GM19043 (cell line): ENCODE measurements around the gene TPM4.

Source experiments
- ATAC-seq: cut with Tn5 transposase; IDR thresholded peaks from one replicate; pipeline ENCODE4 v1.9.1; 2021; ENCODE audit warnings: low read depth; ENCODE audit not compliant: unreplicated experiment

The TPM4 gene

DNA sequence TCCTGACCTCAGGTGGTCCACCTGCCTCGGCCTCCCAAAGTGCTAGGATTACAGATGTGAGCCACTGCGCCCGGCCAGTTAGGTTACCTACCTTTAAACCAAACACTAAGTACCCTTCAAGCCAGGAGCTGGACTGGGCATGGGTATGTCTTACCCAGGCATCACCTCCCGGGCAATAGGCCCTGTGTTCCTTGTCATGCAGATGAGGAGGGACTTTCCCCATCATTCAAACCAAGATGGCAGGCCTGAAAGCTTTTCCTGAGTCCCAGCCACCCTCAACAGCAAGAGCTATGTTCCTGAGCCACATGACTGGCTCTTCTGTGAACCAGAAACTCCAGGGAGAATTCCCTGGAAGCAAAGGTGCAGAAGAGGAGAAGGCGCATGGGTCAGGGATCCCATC, 44.8 kb downstream of the TPM4 start:
- ATAC-seq: no peak

DNA sequence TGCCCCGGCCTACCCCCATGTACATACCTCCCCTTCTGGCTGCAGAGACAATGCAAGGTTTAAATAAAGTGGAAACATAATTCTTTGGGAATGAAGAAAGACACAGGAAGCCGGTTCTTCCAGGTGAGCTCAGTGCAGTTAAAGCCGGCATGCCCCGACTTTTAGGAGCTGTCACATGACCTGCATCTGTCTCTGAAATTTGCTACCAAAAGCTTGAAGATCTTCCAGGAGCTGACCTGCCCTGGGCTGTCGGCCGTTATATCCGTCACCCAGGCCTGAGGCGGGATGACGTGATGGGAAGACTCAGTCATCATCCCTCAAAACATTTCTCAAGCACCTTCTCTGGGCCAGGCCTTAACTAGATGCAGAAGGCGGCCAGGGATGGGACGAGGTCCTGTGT, 45.7 kb downstream of the TPM4 start:
- ATAC-seq: no peak

DNA sequence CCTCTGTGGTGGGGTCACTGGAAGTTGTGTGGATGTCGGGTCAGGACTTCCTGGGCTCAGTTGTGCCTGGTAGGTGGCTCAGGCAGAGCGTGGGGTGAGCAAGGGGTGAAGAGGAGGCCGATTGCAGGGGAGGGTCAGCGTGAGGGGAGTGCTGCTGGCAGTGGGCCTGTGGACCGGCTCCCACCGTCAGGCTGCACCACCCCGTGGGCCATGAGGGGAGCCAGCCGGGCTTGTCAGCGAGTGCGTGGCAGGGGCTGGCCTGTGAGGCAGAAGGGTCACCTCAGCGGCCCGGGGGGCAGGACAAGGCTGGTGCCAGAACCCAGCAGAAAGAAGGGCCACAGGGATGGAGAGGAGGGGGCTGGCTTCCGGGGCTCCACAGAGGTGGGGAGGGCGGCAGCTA, 48.7 kb downstream of the TPM4 start:
- no peak for ATAC-seq

DNA sequence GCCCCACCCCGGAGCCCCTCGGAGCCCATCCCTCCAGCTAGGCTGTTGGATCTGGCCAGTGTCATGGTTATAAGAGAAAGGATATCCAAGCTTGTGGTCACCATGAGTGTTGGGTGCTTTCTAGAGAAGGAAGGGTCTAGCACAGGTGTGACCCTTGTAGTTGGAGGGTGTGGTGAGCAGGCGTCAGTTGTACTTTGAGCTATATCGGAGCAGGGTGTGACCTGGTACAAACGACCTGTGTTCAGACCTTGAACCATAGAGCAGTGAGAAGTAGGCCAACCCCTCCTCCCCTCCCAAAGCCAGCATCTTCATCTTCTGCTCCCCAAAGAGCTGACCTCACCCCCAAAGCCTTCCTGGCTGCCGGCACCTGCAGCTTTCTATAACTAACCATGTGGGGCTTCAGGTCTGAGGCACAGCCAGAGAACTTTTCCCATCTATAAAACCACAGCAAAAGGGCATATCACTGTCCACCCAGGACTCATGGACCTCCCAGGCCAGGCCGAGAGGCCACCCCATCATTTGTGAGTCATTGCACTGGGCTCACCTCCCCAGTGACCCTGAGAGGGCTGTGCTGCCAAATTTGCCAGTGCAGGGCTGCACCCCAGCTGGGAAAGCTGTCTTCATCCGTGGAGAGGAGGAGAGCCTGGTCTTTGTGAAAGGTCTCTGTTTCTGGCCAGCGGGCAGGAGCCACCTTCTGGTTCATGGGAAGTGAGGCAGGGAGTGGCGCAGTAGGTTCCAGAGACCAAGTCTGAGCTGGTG, 49.6 kb downstream of the TPM4 start:
- ATAC-seq: no peak

DNA sequence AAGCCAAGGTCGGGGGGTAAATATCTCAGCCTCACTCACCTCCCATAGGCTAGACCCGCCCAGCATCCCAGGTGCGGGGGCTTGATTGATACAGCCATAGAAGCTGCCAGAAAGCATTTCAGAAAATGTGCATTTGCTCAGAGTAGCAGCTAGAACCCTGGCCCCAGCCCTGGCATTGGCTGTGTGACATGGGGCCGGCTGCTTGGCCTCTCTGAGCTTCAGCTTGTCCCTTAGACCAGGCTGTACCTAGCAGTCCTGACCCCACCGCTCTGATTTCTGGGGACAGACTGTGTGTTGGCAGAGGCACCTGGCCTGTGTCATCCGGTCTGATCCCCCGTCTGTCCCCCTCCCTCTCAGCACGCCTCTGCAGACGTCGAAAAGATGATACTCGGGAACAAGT, 50.8 kb downstream of the TPM4 start:
- no peak for ATAC-seq

DNA sequence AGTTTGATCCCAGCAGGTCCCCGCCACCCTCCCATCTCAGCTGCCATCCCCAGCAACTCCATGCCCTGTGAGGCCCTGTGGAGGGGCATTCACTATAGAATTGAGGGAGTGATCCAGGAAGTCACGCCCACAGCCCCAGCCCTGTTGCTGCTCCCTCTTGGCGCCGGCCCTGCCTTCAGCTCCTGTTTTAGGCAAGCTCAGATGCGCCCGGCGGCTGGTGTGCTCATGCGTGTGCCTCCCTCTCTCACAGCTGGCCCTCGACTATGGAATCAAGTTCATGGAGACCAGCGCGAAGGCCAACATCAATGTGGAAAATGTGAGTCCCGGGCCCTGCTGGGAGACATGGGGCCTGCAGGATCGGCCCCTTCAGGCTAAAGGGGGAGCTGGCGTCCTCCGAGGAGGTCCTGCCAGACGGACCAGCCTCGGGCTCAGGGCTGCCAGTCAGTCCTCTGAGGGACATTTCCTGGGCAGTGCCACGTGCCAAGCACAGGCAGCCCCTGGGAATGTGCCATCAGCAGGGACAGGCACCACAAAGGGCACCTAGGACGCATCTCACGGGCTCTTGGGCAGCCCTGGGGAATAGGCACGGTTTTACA, 51.6 kb downstream of the TPM4 start:
- no peak for ATAC-seq

DNA sequence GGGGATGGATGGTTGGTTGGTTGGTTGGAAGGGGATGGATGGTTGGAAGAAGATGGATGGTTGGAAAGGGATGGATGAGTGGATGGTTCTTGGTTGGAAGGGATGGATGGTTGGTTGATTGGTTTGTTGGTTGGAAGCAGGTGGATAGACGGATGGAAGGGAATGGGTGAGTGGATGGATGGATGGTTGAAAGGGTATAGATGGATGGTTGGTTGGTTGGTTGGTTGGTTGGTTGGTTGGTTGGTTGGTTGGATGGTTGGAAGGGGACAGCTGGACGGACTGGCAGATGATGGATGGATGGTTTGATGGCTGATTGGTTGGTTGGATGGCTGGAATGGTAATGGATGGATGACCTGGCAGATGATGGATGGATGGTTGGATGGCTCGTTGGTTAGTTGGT, 55.4 kb downstream of the TPM4 start:
- ATAC-seq: no peak

DNA sequence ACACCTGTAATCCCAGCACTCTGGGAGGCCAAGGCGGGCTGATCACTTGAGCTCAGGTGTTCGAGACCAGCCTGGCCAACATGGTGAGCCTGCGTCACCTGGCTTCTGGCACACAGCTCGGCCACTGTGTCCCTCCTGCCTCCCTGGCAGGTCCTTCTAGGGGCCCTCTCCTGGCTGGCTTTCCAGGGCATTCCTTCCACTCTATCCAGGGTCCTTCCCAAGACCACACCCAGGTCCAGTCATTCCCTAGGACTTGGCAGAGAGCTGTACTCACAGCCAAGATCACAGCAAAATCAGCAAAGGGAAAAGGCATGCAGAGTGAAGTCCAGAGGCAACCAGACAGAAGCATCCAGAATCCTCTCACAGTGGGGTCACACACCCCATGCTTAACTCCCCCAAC, 57.5 kb downstream of the TPM4 start:
- ATAC-seq: no peak

DNA sequence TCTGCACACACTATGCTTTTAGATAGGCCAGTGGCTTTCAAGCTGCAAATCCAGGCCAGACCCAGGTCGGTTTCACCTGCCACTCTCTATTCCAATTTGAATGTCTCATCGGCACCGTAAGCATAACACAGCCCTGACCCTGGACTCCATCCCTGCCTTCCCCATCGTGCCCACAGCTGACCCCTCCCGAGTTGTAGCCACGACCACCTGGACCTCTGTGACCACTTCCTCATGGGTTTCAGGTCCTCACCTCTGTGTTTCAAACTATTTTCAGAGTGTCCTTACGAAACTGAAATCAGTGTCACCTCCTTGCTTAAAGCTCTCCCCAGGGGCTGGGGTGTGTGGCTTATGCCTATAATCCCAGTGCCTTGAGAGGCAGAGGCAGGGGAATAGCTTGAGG, 58.2 kb downstream of the TPM4 start:
- ATAC-seq: no peak

DNA sequence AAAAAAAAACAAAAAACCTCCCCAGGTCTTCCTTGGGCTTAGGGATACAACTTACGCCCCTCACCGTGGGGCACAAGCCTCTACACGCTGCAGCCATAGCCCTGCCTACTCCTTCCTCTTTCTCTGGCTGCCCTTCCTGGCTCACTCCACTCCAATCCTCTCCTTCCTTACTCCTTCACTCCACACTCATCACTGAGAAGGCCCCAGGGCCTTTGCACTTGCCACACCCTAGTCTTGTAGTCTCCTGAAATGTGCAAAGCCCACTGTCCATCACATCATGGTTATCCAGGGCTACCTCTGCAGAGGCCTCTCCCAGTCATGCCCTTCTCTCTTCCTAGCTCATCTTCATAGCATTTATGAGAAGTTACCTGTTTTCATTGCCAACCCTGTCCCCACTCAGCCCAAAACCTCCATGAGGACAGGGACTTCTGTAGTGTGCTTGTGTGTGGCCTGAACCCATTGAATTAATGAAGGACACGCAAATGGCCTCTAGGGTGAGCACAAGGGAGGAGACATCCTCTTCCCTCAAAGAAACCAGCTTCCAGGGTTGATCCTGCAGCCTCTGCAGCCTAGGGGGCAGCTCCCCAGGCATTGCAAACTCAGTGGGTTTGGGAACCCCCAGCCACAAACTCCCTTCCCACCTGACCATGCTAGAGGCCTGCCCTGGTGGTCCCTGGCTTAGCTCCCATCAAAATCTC, 59.3 kb downstream of the TPM4 start:
- ATAC-seq: no peak

DNA sequence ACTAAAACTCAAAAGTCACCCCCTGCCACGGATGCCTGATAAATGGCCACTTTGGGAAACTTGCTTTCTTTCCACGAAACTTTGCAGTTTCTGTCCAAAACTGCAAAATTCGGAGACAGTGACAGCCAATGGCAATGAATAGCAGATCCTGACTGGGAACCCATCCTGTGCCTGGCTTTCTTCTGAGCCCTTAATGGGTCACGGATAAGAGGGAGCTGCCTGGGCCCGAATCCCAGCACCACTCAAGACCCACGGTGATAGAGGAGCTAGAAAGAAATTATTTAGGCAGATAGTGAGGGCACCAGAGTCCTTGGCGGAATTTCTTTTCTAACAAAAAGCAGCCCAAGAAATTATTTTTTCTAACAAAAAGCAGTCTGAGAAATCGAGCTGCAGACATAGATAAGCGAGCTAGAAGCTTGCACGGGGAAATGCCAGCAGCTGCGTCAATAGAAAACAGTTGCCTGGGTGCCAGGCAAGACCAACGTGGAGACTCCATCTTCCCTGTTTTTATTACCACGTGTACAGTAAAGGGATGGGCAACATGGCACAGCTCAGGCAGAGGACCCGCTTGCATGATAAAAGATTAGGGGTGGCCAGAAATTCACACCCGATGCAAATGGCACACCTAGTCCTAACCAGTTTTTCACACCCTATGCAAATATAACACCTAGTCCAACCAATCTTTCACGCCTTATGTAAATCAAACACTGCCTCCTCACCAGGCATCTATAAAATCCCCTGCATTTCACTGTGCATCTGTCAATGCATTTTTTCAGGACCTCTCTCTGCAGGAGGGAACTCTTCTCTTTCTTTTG, 60.1 kb downstream of the TPM4 start:
- no peak for ATAC-seq

DNA sequence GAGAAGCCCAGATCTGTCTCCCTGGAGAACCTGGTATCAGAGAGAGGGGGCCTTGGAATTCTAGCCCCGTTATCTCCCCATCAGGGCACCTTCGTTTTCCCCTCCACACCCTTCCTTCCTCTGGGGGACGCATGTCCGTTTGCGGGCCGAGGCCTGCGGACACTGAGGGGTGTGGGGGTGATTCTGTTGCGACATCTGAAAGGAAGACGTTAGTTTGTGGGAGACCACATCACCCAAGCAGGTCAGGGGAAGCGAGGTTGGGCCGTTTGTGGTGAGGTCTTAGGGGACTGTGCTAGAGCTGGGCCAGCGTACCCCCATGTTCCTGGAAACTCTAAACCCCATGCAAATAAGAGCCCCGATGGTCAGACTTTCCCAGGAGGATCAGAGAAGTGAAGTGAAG, 63.5 kb downstream of the TPM4 start:
- no peak for ATAC-seq

DNA sequence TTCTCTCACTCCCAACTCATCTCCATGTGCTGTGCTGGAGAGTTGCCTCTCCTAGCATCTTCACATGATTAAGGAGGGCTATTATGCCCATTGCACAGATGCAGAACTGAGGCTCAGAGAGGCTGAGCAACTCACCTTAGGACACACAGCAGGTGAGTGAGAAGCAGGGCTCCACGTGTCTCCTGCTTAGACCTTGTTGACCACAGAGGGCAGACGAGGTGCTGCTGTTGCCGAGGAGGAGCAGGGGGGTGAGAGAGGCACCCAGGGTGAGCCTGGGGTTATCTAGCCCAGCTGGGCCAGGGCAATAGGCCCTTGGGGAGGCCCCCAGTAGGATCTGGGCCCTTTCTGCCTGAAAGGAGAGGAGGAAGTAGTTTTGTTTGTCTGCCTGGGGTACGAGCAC, 64.7 kb downstream of the TPM4 start:
- no peak for ATAC-seq

DNA sequence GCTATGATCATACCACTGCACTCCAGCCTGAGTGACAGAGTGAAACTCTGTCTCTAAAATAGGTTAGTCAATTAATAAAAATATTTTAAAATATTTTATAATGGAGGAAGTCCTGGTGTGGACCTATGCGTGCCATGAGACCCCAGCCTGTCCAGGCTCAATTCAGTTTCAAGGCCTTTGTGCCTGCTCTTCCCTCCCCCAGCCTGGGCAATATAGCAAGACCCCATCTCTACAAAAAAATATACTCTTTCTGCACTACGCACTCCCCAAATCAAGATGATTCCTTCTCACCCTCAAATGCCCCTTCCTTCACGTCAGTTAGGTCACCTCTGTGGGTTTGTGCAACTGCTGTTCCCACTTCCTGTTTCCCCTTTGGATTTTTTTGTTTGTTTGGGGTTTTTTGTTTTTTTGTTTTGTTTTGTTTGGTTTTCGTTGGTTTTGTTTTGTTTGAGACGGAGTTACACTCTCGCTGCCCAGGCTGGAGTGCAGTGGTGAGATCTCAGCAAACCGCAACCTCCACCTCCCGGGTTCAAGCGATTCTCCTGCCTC, 65.8 kb downstream of the TPM4 start:
- no peak for ATAC-seq

DNA sequence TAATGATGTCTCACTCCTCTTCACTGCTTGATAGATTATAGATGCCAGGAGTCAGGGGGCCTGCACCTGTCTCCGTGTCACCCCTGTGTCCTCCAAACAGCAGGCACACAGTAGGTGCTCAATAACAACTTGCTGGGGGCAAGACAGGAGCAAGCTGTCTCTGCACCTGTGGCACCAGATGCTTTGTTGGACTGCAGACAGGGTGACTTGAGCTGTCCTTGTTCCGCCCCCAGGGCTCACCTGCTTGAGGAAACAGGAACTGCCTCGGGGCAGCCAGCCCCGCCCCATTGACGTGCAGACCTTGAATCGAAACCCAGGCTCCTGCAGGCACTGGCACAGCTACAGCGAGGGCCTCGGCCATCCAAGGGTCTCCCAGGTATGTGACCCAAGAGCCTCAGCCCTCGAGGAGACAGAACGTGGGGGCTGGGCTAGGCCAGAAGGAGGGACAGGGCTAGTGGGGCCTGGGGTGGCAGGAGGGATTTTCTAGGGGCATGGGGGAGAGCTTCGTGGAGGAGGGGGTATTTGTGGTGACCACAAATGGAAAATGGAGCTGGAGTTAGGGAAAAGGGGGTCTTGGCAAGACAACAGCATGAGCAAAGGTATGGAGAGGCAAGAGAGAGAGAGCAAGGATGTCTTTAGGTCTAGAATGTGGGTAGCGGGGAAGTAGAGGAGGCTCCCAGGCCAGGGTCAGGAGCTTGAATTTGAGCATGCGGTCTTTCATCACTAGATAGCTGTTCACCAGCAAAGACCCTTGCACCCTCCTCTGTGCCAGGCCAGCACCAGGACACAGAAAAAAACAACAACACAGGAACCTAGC, 67.3 kb downstream of the TPM4 start, which contains the start of gene HSH2D:
Gene HSH2D, plus strand, starts transcription at position 287 of the 817 bp plus-strand sequence. CDS start 5,066 bp downstream, outside the sequence.
- ATAC-seq: peak; percentile 54

DNA sequence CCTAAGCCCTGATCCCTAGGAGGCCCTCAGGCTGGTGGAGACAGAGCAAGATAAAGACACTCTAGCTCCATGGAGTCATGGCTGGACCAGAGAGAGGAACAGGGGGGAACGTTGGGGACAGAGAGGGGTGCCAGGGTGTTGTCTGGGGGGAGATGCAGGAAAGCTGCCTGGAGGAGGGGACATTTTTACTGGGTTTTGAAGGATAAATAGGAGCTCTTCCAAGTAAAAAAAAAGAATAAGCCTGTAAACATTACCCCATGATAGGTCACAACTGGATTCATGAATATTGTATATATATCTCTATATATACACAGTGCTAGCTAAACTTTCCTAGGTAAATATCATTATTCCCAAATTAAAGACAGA, 67.9 kb downstream of the TPM4 start:
- ATAC-seq: no peak

DNA sequence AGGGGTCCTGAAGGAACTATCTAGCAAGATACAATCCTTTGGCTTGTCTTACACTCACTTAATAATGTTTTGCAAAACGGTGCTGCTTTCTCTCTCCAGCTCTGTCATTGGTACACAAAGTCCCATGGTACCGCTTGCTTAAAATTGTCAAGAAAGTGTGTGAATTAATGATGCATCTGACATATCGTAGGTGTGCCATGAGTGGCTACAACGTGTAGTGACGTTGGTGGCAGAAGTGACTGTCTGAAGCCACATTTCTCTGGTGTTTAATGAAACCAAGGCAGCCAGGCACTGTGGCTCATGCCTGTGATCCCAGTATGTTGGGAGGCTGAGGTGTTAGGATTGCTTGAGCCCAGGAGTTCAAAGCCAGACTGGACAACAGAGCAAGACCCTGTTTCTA, 69.8 kb downstream of the TPM4 start:
- no peak for ATAC-seq

DNA sequence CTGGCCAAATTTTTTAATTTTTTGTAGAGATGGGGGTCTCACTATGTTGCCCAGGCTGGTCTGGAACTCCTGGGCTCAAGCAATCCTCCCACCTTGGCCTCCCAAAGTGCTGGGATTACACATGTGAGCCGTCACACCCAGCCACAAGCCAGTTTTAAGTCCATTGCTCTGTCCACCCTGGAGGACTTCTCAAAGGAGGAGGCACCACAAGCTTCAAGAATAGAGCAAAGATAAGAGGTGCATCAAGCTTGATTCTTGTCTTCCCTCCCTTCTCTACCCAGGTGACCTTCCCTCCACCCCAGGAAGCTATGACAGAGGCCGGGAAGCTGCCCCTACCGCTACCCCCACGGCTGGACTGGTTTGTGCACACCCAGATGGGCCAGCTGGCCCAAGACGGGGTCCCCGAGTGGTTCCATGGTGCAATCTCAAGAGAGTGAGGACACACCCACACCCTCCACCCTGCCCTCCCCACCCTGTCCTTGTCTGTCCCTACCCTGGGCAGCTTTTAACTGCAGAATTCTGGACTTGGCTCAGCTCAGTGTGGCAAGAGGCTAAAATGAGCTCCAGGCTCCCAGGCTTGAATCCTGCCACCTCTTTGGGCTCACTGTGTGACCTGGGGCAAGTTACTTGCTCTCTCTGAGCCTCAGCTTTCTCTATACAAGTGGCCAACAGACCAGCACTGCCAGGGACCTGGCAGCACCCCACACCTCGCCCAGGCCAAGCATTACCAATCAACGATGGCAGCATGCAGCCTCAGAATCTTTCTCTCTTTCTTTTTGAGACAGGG, 72.3 kb downstream of the TPM4 start:
- no peak for ATAC-seq
